ENCODE measurements around the gene DSCAM. TPM values are rescaled to one million over a fixed set of nuclear protein-coding genes. Genes with fewer than 3 reads are reported as not detected.

Gene DSCAM
- polyA plus RNA-seq, 1 experiment = not detected

DNA sequence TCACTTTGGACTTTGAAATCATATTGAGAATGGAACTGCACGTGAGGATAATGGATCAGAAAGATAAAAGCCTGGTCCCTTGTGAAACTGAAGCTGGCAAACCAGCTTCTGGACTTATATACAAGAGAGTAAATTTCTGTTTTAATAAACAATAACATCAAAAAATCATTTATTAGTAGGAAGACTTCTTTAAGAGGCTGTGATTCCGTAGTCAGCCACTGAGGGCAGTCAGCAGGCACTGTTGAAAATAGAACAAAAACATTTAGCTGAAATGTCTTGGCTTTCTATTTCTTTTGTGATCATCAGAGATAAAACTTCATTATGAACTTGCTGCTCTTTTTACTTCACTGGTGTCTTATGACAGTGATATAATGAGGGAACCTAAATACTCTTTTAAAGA, 490.3 kb downstream of the DSCAM start:
- no peak overlapping the region for H3K27ac ChIP-seq (ENCODE audit: low read depth, low read length)
- peaks cover 13% of the 10 kb centered on the region for H3K9me3 ChIP-seq (ENCODE audit: control insufficient read depth, insufficient read depth, low read length)
- no peak overlapping the region for H3K4me3 ChIP-seq (ENCODE audit: low read depth, low read length)
- TF ChIP-seq, protein P1, sequence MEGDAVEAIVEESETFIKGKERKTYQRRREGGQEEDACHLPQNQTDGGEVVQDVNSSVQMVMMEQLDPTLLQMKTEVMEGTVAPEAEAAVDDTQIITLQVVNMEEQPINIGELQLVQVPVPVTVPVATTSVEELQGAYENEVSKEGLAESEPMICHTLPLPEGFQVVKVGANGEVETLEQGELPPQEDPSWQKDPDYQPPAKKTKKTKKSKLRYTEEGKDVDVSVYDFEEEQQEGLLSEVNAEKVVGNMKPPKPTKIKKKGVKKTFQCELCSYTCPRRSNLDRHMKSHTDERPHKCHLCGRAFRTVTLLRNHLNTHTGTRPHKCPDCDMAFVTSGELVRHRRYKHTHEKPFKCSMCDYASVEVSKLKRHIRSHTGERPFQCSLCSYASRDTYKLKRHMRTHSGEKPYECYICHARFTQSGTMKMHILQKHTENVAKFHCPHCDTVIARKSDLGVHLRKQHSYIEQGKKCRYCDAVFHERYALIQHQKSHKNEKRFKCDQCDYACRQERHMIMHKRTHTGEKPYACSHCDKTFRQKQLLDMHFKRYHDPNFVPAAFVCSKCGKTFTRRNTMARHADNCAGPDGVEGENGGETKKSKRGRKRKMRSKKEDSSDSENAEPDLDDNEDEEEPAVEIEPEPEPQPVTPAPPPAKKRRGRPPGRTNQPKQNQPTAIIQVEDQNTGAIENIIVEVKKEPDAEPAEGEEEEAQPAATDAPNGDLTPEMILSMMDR (IDR thresholded peaks at IDR 0.05; ENCODE audit: low read depth, low read length) = no peak
- DNase-seq (ENCODE audit: low read depth, low spot score) = no peak
- ChIA-PET POLR2A (interaction anchor here (0.6 kb wide), 1 partner anchor 201 kb away, joined by 5 read pairs; no protein-coding TSS in a partner anchor), CTCF (no interaction called here)
- no peaks in the 10 kb centered on the region for H3K27me3 ChIP-seq (ENCODE audit: control insufficient read depth, insufficient read depth, low read length)

DNA sequence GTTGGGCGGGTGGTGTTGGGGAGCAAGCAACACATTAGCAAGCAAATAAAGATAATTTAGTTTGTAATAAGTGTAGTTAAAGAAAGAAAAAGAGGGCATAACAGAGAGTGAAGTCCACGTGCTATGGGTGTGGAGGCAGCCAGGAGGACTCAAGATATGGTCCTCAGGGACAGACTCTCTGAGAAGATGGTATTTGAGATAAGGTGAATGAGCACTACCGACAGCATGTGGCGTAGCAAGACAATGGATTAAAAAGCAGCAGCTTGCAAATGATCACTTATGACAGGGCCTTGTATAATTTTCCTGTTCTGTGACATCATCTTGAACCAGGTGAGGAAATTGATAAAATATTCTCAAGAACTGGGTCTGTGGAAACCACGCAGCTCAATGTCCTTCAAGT, 491.9 kb downstream of the DSCAM start:
- peaks cover 12% of the 10 kb centered on the region for H3K9me3 ChIP-seq (ENCODE audit: control insufficient read depth, insufficient read depth, low read length)
- TF ChIP-seq, protein P1 (IDR thresholded peaks at IDR 0.05; ENCODE audit: low read depth, low read length) = no peak
- no peak overlapping the region for H3K27ac ChIP-seq (ENCODE audit: low read depth, low read length)
- no peak for DNase-seq (ENCODE audit: low read depth, low spot score)
- POLR2A ChIA-PET = no interaction called here
- CTCF ChIA-PET = no interaction called here
- no peak overlapping the region for H3K4me3 ChIP-seq (ENCODE audit: low read depth, low read length)
- H3K27me3 ChIP-seq (ENCODE audit: control insufficient read depth, insufficient read depth, low read length) = no peaks in the 10 kb centered on the region

DNA sequence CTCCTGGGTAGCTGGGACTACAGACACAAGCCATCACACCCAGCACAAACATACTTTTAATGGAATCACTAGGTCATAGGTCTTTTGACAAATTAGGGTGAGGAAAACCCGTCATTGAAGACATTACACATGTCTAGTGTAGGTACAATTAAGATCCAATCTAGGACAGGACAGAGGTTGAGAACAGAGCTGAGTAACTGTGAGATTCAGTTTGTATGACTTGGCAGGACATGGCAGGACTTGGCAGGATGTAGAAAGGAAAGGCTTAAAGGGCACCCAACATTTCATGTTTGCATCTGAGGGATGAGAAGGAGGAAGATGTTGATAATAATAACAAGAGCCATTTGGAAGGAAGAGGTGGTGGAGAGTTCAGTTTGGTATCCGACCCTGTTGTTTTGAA, 496.0 kb downstream of the DSCAM start:
- H3K4me3 ChIP-seq (ENCODE audit: low read depth, low read length) = no peak overlapping the region
- H3K27ac ChIP-seq (ENCODE audit: low read depth, low read length) = no peak overlapping the region
- TF ChIP-seq, protein P1 (IDR thresholded peaks at IDR 0.05; ENCODE audit: low read depth, low read length) = no peak
- ChIA-PET POLR2A (no interaction called here), CTCF (no interaction called here)
- peaks cover 13% of the 10 kb centered on the region for H3K9me3 ChIP-seq (ENCODE audit: control insufficient read depth, insufficient read depth, low read length)
- no peaks in the 10 kb centered on the region for H3K27me3 ChIP-seq (ENCODE audit: control insufficient read depth, insufficient read depth, low read length)
- no peak for DNase-seq (ENCODE audit: low read depth, low spot score)

DNA sequence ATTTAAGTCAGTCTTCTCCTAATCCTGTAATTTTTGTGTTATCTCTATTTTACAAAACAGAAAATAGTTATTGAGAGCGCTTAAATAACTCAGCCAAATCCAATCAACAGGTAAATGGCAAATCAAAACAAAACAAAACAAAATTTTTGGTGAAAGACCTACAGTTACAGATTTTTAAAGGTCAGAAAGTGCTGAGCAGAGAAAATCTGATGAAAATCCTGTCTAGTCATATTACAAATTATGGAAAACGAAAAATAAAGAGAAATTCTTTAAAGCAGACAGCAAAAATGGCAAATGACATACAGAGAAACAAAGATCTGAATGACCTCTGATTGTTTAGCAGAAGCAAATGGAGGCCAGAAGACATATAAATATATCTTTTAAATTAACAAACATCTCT, 497.4 kb downstream of the DSCAM start:
- no peak for DNase-seq (ENCODE audit: low read depth, low spot score)
- H3K9me3 ChIP-seq (ENCODE audit: control insufficient read depth, insufficient read depth, low read length) = peaks cover 13% of the 10 kb centered on the region
- TF ChIP-seq, protein P1 (IDR thresholded peaks at IDR 0.05; ENCODE audit: low read depth, low read length) = no peak
- no peaks in the 10 kb centered on the region for H3K27me3 ChIP-seq (ENCODE audit: control insufficient read depth, insufficient read depth, low read length)
- CTCF ChIA-PET = no interaction called here
- POLR2A ChIA-PET = no interaction called here
- H3K27ac ChIP-seq (ENCODE audit: low read depth, low read length) = no peak overlapping the region
- no peak overlapping the region for H3K4me3 ChIP-seq (ENCODE audit: low read depth, low read length)

DNA sequence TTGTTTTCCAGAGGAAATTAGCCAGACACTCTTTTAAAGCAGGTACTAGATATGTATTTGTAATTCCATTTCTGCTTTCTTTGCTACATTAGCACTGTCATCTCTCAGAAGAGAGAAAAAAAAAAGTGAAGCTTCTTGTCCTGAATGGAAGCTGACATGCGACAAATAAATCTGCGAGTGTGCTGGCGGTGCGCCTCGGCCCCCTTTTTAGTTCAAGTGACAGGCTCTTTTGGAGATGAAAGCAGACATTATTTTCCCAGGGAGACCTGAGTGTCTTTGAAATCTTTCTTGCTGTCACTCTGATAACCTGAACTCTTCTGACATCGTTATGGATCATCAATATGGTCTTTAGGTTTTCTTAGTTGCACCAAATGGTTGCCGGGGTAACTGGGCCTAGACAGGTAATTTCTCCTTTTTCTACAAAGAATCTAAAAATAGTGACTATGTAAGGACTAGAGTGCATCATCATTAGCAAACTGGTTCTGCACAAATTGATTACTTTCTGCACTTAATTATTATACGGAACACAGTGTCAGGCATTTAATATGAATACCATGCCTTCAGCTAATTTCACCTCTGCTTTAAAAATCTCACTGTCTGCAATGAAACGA, 501.1 kb downstream of the DSCAM start:
- peaks cover 10% of the 10 kb centered on the region; the same call in 1 of the 2 replicates for H3K9me3 ChIP-seq (ENCODE audit: control insufficient read depth, insufficient read depth, low read length)
- H3K27me3 ChIP-seq (ENCODE audit: control insufficient read depth, insufficient read depth, low read length) = no peaks in the 10 kb centered on the region
- no peak overlapping the region for H3K27ac ChIP-seq (ENCODE audit: low read depth, low read length)
- no peak overlapping the region for H3K4me3 ChIP-seq (ENCODE audit: low read depth, low read length)
- CTCF ChIA-PET = no interaction called here
- no peak for DNase-seq (ENCODE audit: low read depth, low spot score)
- POLR2A ChIA-PET = no interaction called here
- TF ChIP-seq, protein P1 (IDR thresholded peaks at IDR 0.05; ENCODE audit: low read depth, low read length) = no peak
